Posterior vena cava (tissue), 2 donors: ENCODE data around the gene FGFRL1. TPM values are rescaled to one million over a fixed set of nuclear protein-coding genes. Genes with fewer than 3 reads are reported as not detected.
"Not testable (repeated sequence)": the region's sequence is repeated elsewhere in the genome, so short reads cannot be mapped to it uniquely, and the experiment has no call there.

ENCODE experiments used
- DNase-seq: peaks from one replicate; pipeline ENCODE4 v3.0.0-alpha.2; 2020; ENCODE audit warnings: low spot score
- intact Hi-C, 2 donors: fragments of 100-400 bp; cut with DNase I; formaldehyde crosslinking; loops; one replicate each; pipeline versions ENCODE4 v1.14.1 to v1.14.2; 2022 to 2023
- total RNA-seq, 2 donors: library from RNA; stranded (reverse); fragmentation: NEBNext Ultra II Directional; extraction: Animal tissue kit (Norgen Biotek cat#: 25700); gene quantifications; one replicate each; pipeline ENCODE4 v1.2.1, GENCODE V29; 2021
- donor health status: DM: yes; HTN: yes; CAD: no.
- donor health status: DM: yes; HTN: yes; CAD: no.

FGFRL1 gene
- total RNA-seq, 2 donors from 2014 or later = 16.2 to 20.7 TPM

- no peak for DNase-seq
- intact Hi-C loops = no loop called here
These were observed 20.6 kb upstream of the FGFRL1 start for GRCh38 chr4:990746-991367.

GRCh38 chr4:991451-992296 lies 19.8 kb upstream of the FGFRL1 start:
- DNase-seq = no peak
- intact Hi-C loops = no loop called here

GRCh38 chr4:992297-993110 lies 18.9 kb upstream of the FGFRL1 start:
- intact Hi-C loops = loop anchor here in 1 of 2 donors (1.0 kb wide), 1 partner anchor 35 kb away; no protein-coding TSS in a partner anchor
- DNase-seq = no peak

- intact Hi-C loops = loop anchor here in 1 of 2 donors (1.0 kb wide), 1 partner anchor 34 kb away; no protein-coding TSS in a partner anchor
- no peak for DNase-seq
These were observed 18.1 kb upstream of the FGFRL1 start, which contains the start of gene SLC26A1 for GRCh38 chr4:993111-994029. Gene SLC26A1, minus strand, starts transcription at chr4:993404. Its CDS starts 1,701 bp downstream, at chr4:991703.

- no peak for DNase-seq
- intact Hi-C loops = no loop called here
These were observed 16.0 kb upstream of the FGFRL1 start for GRCh38 chr4:995311-996026.

- no peak for DNase-seq
- intact Hi-C loops = no loop called here
These were observed 15.1 kb upstream of the FGFRL1 start for GRCh38 chr4:996030-996996.

- intact Hi-C loops = no loop called here
- no peak for DNase-seq
These were observed 14.4 kb upstream of the FGFRL1 start for GRCh38 chr4:996997-997374.

GRCh38 chr4:997375-998071 lies 13.9 kb upstream of the FGFRL1 start:
- no peak for DNase-seq
- intact Hi-C loops = no loop called here

- no peak for DNase-seq
- intact Hi-C loops = no loop called here
These were observed 13.2 kb upstream of the FGFRL1 start for GRCh38 chr4:998096-998691.

GRCh38 chr4:999240-999863 lies 12.1 kb upstream of the FGFRL1 start:
- intact Hi-C loops, DNase-seq: not testable (repeated sequence)

GRCh38 chr4:999882-1000425 lies 11.5 kb upstream of the FGFRL1 start:
- DNase-seq = no peak
- intact Hi-C loops = no loop called here

GRCh38 chr4:1000686-1001260 lies 10.7 kb upstream of the FGFRL1 start:
- intact Hi-C loops = no loop called here
- DNase-seq = no peak

GRCh38 chr4:1001561-1002130 lies 9.8 kb upstream of the FGFRL1 start:
- DNase-seq = no peak
- intact Hi-C loops = no loop called here

GRCh38 chr4:1002131-1002630 lies 9.2 kb upstream of the FGFRL1 start:
- intact Hi-C loops = no loop called here
- no peak for DNase-seq
